Stimulated activated CD4-positive, alpha-beta T cell treated with anti-CD3 and anti-CD28 coated beads, Interleukin-15, amount 100 ng/mL, for 48 hours (primary cell): ENCODE data around the gene NDUFS5.
"Not testable (repeated sequence)": the region's sequence is repeated elsewhere in the genome, so short reads cannot be mapped to it uniquely, and the experiment has no call there.

ENCODE experiments used
- DNase-seq, 2 donors: peaks; one replicate each; pipeline ENCODE4 v3.0.0-alpha.2; 2020; ENCODE audit warnings: low read depth in 2 of 2

Gene NDUFS5

GRCh38 chr1:39063775-39064174 lies 37.6 kb downstream of the NDUFS5 start:
- no peak for DNase-seq

GRCh38 chr1:39065542-39065941 lies 39.4 kb downstream of the NDUFS5 start:
- DNase-seq = no peak

- DNase-seq = not testable (repeated sequence)
Measured at GRCh38 chr1:39068227-39068626, 42.1 kb downstream of the NDUFS5 start.

- DNase-seq = not testable (repeated sequence)
Measured at GRCh38 chr1:39071557-39071956, 45.4 kb downstream of the NDUFS5 start.

GRCh38 chr1:39076127-39076798 lies 50.1 kb downstream of the NDUFS5 start:
- no peak for DNase-seq

GRCh38 chr1:39076799-39077148 lies 50.6 kb downstream of the NDUFS5 start:
- DNase-seq = no peak

GRCh38 chr1:39080269-39080826 lies 54.2 kb downstream of the NDUFS5 start:
- DNase-seq = no peak

- no peak for DNase-seq
Measured at GRCh38 chr1:39080831-39081270, 54.7 kb downstream of the NDUFS5 start.

GRCh38 chr1:39081271-39082009 lies 55.3 kb downstream of the NDUFS5 start:
- DNase-seq = no peak

- no peak for DNase-seq
Measured at GRCh38 chr1:39082010-39082799, 56.1 kb downstream of the NDUFS5 start.

GRCh38 chr1:39082811-39083576 lies 56.8 kb downstream of the NDUFS5 start:
- DNase-seq = no peak

- DNase-seq = no peak
Measured at GRCh38 chr1:39084191-39084590, 58.0 kb downstream of the NDUFS5 start.
